ENCODE measurements around the gene RPS6KA2. TPM values are rescaled to one million over a fixed set of nuclear protein-coding genes. Genes with fewer than 3 reads are reported as not detected.

The RPS6KA2 gene
- polyA plus RNA-seq, 1 donor (not counting 4 experiments of a cell fraction or from before 2014, with no cell fraction given), result 8.2 TPM

DNA sequence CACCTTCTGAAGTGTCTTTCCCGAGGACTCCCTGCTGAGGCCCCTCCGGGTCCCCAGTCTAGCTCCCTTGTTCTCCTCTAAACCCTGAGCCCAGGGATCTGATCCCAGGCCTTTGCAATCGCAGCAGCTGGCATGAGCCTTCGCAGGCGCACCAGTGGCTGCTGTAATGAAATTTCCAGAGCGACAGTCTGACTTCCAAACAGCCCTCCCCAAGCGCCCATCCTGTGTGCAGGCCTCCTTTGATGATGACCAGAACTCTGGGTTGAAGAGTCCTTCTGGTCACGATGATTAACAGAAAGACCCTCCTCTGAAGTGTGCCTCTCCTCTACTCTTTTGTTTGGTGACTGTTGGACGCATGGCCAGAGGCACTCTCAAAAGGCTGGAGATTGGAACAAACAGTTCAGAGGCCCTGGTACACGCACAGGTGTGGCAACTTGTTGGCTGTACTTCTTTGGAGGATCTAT lies 155.2 kb downstream of the RPS6KA2 start:
- no peak overlapping the region for H3K4me2 ChIP-seq (ENCODE audit: control insufficient read depth, extremely low read depth, insufficient read depth, low read depth, low read length)
- H3K4me3 ChIP-seq (ENCODE audit: control insufficient read depth in 2 of 3, extremely low read depth in 1 of 3, insufficient read depth in 2 of 3, low read depth in 1 of 3, low read length in 3 of 3), result no peak overlapping the region
- peaks cover 4% of the 10 kb centered on the region for H3K27me3 ChIP-seq (ENCODE audit: control insufficient read depth, extremely low read depth, insufficient read depth, low read length)
- dilution Hi-C loops (cut with MboI; ENCODE audit: extremely low pct_ligation_motif_present, low sequenced_read_pairs), result no loop called here
- H3K79me2 ChIP-seq (ENCODE audit: control insufficient read depth, insufficient read depth, low read length), result no peaks in the 10 kb centered on the region
- DNase-seq (ENCODE audit: low read depth, low spot score) (no peak), FAIRE-seq (no peak)
- no peak overlapping the region for H3K9ac ChIP-seq (ENCODE audit: control insufficient read depth, extremely low read depth, insufficient read depth, low read length)
- no peak overlapping the region for H2AFZ ChIP-seq (ENCODE audit: control insufficient read depth, low read length)
- TF ChIP-seq EZH2 (IDR thresholded peaks at IDR 0.05; ENCODE audit: low read length), result no peak
- TF ChIP-seq, protein P1, sequence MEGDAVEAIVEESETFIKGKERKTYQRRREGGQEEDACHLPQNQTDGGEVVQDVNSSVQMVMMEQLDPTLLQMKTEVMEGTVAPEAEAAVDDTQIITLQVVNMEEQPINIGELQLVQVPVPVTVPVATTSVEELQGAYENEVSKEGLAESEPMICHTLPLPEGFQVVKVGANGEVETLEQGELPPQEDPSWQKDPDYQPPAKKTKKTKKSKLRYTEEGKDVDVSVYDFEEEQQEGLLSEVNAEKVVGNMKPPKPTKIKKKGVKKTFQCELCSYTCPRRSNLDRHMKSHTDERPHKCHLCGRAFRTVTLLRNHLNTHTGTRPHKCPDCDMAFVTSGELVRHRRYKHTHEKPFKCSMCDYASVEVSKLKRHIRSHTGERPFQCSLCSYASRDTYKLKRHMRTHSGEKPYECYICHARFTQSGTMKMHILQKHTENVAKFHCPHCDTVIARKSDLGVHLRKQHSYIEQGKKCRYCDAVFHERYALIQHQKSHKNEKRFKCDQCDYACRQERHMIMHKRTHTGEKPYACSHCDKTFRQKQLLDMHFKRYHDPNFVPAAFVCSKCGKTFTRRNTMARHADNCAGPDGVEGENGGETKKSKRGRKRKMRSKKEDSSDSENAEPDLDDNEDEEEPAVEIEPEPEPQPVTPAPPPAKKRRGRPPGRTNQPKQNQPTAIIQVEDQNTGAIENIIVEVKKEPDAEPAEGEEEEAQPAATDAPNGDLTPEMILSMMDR (optimal IDR thresholded peaks at IDR 0.05 in 1 of 3, IDR thresholded peaks at IDR 0.05 in 1 of 3, conservative IDR thresholded peaks at IDR 0.05 in 1 of 3; ENCODE audit: extremely low read depth in 1 of 3, insufficient read depth in 2 of 3, low read length in 3 of 3), result no peak
- no peaks in the 10 kb centered on the region for H3K9me3 ChIP-seq (ENCODE audit: control insufficient read depth, low read depth, low read length)
- H3K4me1 ChIP-seq (ENCODE audit: control insufficient read depth, extremely low read depth, insufficient read depth, low read length), result peaks cover 9% of the 10 kb centered on the region
- H3K9me1 ChIP-seq (ENCODE audit: control insufficient read depth, extremely low read depth, insufficient read depth, low read length), result no peaks in the 10 kb centered on the region
- no peaks in the 10 kb centered on the region for H3K36me3 ChIP-seq (ENCODE audit: control insufficient read depth in 2 of 2, extremely low read depth in 1 of 2, insufficient read depth in 2 of 2, low read length in 2 of 2)
- H4K20me1 ChIP-seq (ENCODE audit: control insufficient read depth, extremely low read depth, insufficient read depth, low read length), result no peaks in the 10 kb centered on the region
- H3K27ac ChIP-seq (ENCODE audit: control insufficient read depth, insufficient read depth, low read length), result no peak overlapping the region

- dilution Hi-C loops (cut with MboI; ENCODE audit: extremely low pct_ligation_motif_present, low sequenced_read_pairs), result no loop called here
- H3K9me1 ChIP-seq (ENCODE audit: control insufficient read depth, extremely low read depth, insufficient read depth, low read length), result no peaks in the 10 kb centered on the region
Measured at GRCh38 chr6:166470863-166471410, 156.1 kb downstream of the RPS6KA2 start.

More at GRCh38 chr6:166470863-166471410, 156.1 kb downstream of the RPS6KA2 start:
- peaks cover 4% of the 10 kb centered on the region for H3K27me3 ChIP-seq (ENCODE audit: control insufficient read depth, extremely low read depth, insufficient read depth, low read length)
- no peak overlapping the region for H3K4me3 ChIP-seq (ENCODE audit: control insufficient read depth in 2 of 3, extremely low read depth in 1 of 3, insufficient read depth in 2 of 3, low read depth in 1 of 3, low read length in 3 of 3)
- H3K4me2 ChIP-seq (ENCODE audit: control insufficient read depth, extremely low read depth, insufficient read depth, low read depth, low read length), result no peak overlapping the region
- H2AFZ ChIP-seq (ENCODE audit: control insufficient read depth, low read length), result no peak overlapping the region
- no peaks in the 10 kb centered on the region for H4K20me1 ChIP-seq (ENCODE audit: control insufficient read depth, extremely low read depth, insufficient read depth, low read length)
- TF ChIP-seq EZH2 (IDR thresholded peaks at IDR 0.05; ENCODE audit: low read length), result no peak
- TF ChIP-seq, protein P1 (optimal IDR thresholded peaks at IDR 0.05 in 1 of 3, IDR thresholded peaks at IDR 0.05 in 1 of 3, conservative IDR thresholded peaks at IDR 0.05 in 1 of 3; ENCODE audit: extremely low read depth in 1 of 3, insufficient read depth in 2 of 3, low read length in 3 of 3), result no peak
- H3K4me1 ChIP-seq (ENCODE audit: control insufficient read depth, extremely low read depth, insufficient read depth, low read length), result peaks cover 9% of the 10 kb centered on the region
- H3K9me3 ChIP-seq (ENCODE audit: control insufficient read depth, low read depth, low read length), result no peaks in the 10 kb centered on the region
- H3K79me2 ChIP-seq (ENCODE audit: control insufficient read depth, insufficient read depth, low read length), result no peaks in the 10 kb centered on the region
- no peak for FAIRE-seq
- no peak overlapping the region for H3K9ac ChIP-seq (ENCODE audit: control insufficient read depth, extremely low read depth, insufficient read depth, low read length)
- no peaks in the 10 kb centered on the region for H3K36me3 ChIP-seq (ENCODE audit: control insufficient read depth in 2 of 2, extremely low read depth in 1 of 2, insufficient read depth in 2 of 2, low read length in 2 of 2)
- H3K27ac ChIP-seq (ENCODE audit: control insufficient read depth, insufficient read depth, low read length), result no peak overlapping the region
- no peak for DNase-seq (ENCODE audit: low read depth, low spot score)
